HG03175 (cell line): ENCODE measurements around the gene DIAPH3.

Experiments
- ATAC-seq: cut with Tn5 transposase; IDR thresholded peaks from one replicate; pipeline ENCODE4 v1.9.1; 2021; ENCODE audit warnings: mild to moderate bottlenecking, moderate library complexity; ENCODE audit not compliant: unreplicated experiment

Gene DIAPH3

DNA sequence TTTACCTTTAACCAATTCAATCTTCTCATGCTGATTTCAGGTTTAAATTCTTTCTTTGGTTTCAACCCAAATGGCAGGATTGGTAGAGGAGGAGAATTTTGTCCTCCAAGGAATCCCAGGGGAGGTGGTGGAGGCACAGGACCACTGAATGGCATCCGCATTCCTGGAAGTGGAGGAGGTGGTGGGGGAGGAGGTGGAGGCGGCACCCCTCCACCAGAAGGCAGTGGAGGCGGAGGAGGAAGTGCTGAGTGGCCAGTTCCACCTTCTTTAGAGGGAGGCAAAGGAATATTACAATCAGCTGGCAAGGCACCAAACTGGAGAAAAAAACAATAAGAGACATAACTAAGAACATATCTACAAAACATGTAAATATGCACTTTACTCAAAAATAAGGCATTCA lies 192.9 kb downstream of the DIAPH3 start:
- no peak for ATAC-seq

GRCh38 chr13:59963827-59964226 lies 199.9 kb downstream of the DIAPH3 start:
- ATAC-seq = no peak

- no peak for ATAC-seq
Observed at GRCh38 chr13:59963383-59963782, 200.3 kb downstream of the DIAPH3 start.

- no peak for ATAC-seq
Observed at GRCh38 chr13:59962343-59962742, 201.4 kb downstream of the DIAPH3 start.

DNA sequence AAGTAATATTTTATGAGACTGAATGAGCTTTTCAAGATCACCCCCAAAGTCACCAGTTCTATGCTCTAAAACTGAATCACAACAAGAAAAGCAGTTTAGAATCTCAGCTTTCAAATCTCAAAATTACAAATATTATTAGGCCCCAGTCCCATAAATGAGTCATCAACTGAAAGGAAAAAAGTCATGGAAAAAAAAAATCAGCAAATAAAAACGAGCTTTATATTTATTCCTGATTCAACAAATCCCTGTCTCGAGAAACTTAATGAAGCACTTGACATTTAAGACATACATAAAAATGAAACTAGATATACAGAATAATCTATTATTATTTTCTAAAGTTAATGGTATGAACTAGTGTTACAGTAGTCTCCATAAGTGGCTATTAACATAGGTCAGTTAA lies 203.0 kb downstream of the DIAPH3 start:
- ATAC-seq = no peak

- ATAC-seq = no peak
Observed at GRCh38 chr13:59957438-59957837, 206.3 kb downstream of the DIAPH3 start.

GRCh38 chr13:59954601-59955000 lies 209.1 kb downstream of the DIAPH3 start:
- ATAC-seq = no peak

DNA sequence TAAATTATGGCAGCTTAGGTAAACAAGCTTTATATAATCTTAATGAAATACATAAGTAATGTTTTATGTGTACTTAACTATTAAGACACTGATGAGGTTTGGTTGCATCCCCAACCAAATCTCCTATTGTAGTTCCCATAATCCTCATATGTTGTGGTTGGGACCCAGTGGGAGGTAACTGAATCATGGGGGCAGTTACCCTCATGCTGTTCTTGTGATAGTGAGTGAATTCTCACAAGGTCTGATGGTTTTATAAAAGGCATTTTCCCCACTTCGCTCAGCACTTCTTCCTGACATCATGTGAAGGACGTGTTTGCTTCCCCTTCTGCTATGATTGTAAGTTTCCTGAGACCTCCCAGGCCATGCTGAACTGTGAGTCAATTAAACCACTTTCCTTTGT lies 212.7 kb downstream of the DIAPH3 start:
- ATAC-seq = no peak

DNA sequence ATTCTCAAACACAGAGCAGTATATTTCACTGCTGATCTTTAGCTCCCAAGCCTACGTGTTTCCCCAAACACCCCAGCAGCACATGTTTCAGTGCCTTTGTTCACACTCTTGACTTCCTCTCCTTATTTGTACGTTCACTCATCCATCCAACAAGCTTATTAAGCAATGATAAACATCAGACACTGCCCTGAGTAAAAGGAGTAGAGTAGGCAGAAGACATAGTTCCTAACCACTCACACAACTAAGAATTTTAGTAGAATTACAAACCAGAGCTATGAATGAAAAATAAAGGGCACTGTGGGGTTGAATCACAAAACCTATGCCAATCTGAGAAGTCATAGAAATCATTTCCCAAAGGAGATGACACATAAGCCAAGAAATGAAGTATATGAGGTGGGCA lies 213.5 kb downstream of the DIAPH3 start:
- ATAC-seq = no peak

GRCh38 chr13:59948686-59949085 lies 215.0 kb downstream of the DIAPH3 start:
- ATAC-seq = no peak

- no peak for ATAC-seq
Observed at GRCh38 chr13:59946944-59947343, 216.8 kb downstream of the DIAPH3 start.

GRCh38 chr13:59931621-59932020 lies 232.1 kb downstream of the DIAPH3 start:
- no peak for ATAC-seq

DNA sequence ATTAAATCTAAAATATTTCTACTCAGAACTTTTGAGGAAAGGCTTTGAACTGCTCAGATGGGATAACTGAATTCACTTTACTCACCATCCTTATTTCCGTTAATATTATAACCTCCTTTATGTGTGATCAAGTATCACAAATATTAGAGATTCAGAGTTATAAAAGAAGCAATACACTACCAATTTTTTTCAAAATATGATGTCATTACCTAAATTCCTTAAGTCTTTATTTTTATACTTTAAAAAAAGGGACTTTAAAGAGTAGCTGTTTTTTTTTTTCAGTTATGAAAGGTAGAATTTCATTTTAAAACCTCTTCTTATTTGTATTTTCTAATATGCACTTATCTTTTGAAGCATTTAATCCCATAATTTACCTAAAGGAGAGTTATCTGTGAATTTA lies 239.5 kb downstream of the DIAPH3 start:
- ATAC-seq = no peak

DNA sequence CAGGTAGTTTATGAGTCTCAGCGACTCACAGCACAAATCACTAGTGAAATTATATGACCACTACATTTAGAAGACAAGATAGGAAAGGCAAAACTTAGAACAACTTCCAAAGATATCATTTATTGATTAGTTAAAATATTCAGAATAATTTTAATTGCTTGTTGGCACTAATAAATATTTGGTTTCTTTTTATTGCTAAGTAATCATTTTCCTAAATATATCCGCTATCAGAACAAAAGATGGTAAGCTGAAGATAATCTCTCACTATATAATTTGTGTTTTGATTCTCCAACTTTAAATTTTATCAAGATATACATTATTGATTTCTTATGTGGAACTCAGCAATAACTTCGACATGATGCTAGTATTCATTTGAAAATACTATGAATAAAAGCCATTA lies 248.5 kb downstream of the DIAPH3 start:
- ATAC-seq = no peak

- ATAC-seq = no peak
Observed at GRCh38 chr13:59914556-59914955, 249.2 kb downstream of the DIAPH3 start.

- no peak for ATAC-seq
Observed at GRCh38 chr13:59906413-59907049, 257.2 kb downstream of the DIAPH3 start.

DNA sequence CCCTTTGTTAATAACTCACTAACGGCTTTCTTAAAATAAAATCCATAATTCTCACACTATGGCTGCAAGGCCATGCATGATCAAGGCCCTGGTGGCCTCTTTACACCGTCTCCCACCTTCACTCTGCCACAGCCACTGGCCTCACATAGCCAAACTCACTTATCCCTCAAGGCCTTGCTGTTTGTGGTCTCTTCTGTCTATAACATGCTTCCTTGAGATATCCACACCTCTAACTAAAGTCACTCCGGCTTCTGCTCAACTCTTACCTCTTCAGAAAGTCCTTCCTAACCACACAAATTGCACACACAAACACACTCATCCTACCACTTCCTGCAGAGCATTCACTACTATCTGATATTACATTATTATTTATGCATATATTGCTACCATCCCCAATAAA lies 262.5 kb downstream of the DIAPH3 start:
- ATAC-seq = no peak

GRCh38 chr13:59898066-59898465 lies 265.7 kb downstream of the DIAPH3 start:
- ATAC-seq = no peak

DNA sequence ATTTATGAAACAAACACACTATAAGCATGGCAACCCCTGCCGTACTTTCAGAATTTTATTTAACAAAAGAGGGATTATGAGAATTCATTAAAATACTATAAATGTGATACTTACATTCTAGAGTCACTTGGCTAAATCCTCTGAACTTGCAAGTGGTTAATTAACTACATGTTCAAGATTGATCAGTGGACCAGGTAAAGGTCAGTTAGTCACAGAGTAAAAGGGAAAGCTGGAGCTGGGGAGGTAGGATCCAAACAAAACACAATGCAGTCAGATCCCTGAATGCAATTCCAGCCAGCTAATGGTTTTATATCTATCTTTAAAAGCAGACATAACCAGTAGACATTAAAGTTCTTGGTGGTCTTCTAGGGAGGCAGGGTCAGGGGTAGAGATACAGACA lies 270.5 kb downstream of the DIAPH3 start:
- ATAC-seq = no peak

DNA sequence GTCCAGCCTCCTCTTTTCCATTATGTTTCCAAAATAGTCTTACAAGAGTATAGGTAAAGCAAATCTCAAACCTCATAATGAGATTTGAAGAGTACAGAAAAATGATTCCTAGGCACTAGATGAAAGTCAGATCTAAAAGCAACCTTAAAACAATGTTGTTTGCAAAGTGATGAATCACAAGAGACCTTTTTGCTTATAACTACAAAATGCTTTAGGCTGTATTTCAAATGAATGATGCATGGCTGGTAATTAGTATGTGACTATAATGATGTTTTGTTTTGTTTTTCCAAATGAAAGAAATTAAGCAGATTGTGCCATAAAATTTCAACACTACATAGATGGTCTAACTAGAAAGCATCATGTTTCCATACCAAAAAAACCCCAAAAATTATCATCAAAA lies 272.7 kb downstream of the DIAPH3 start:
- no peak for ATAC-seq

- no peak for ATAC-seq
Observed at GRCh38 chr13:59890054-59890453, 273.7 kb downstream of the DIAPH3 start.

GRCh38 chr13:59888408-59888807 lies 275.3 kb downstream of the DIAPH3 start:
- no peak for ATAC-seq

- ATAC-seq = no peak
Observed at GRCh38 chr13:59885076-59885475, 278.7 kb downstream of the DIAPH3 start.
